Stomach (tissue), 9 donors: ENCODE data around the gene NCOA5. TPM values are rescaled to one million over a fixed set of nuclear protein-coding genes. Genes with fewer than 3 reads are reported as not detected.

ENCODE experiments used
- DNase-seq, 2 donors: peaks; one replicate each; pipeline versions ENCODE4 v3.0.0 to v3.0.0-alpha.2; 2013 to 2019
- H3K27ac ChIP-seq, 5 donors: fragments of 200-600 bp in 4 of 5; sonication (generic) in 4 of 5; one replicate each; pipeline ENCODE4 v1.5.1; 2013 to 2019; ENCODE audit warnings: mild to moderate bottlenecking in 1 of 5, moderate library complexity in 1 of 5
- H3K27me3 ChIP-seq, 3 donors: fragments of 200-600 bp; sonication (generic); one replicate each; pipeline ENCODE4 v1.5.1; 2017 to 2019; ENCODE audit warnings: mixed run types in 1 of 3
- H3K36me3 ChIP-seq, 4 donors: fragments of 200-600 bp; sonication (generic); 1 replicate in 3 of 4; 2 replicates in 1 of 4; pipeline ENCODE4 v1.5.1; 2016 to 2019
- H3K4me1 ChIP-seq, 4 donors: fragments of 200-600 bp; sonication (generic); one replicate each; pipeline ENCODE4 v1.5.1; 2016 to 2019
- H3K4me3 ChIP-seq, 4 donors: fragments of 200-600 bp; sonication (generic) in 3 of 4; one replicate each; pipeline ENCODE4 v1.5.1; 2016 to 2019; ENCODE audit warnings: mild to moderate bottlenecking in 1 of 4
- H3K9me3 ChIP-seq, 4 donors: fragments of 200-600 bp; sonication (generic); one replicate each; pipeline ENCODE4 v1.5.1; 2016 to 2019
- CTCF ChIP-seq, 7 experiments: fragments of 450-650 bp in 4 of 7; fragments of 200-600 bp in 3 of 7; sonication (generic) in 3 of 7; IDR thresholded peaks; one replicate each; pipeline ENCODE4 v1.5.1; 2016 to 2019; ENCODE audit warnings: antibody characterized with exemption in 7 of 7, control low read depth in 2 of 7, mild to moderate bottlenecking in 1 of 7
- EP300 ChIP-seq: sonication (generic); formaldehyde crosslinking; IDR thresholded peaks from one replicate; pipeline ENCODE4 v1.6.1; 2017; ENCODE audit warnings: antibody characterized with exemption
- POLR2A ChIP-seq, 4 donors: fragments of 450-650 bp; IDR thresholded peaks; one replicate each; pipeline ENCODE4 v1.6.1; 2016; ENCODE audit warnings: antibody characterized with exemption in 4 of 4, control low read depth in 2 of 4, mild to moderate bottlenecking in 1 of 4, moderate library complexity in 1 of 4
- POLR2AphosphoS5 ChIP-seq, 3 donors: sonication (generic); formaldehyde crosslinking; IDR thresholded peaks; one replicate each; pipeline ENCODE4 v1.6.1; 2016; ENCODE audit warnings: antibody characterized with exemption in 3 of 3
- WGBS, 5 donors: extraction: QIAGEN DNeasy Blood & Tissue Kit in 3 of 5; methylation state at CpG; one replicate each; pipeline versions ENCODE4 v1.1.5 to v1.1.7; 2013 to 2018; 5-methylcytosine and 5-hydroxymethylcytosine counted together
- intact Hi-C: fragments of 100-400 bp; cut with DNase I; formaldehyde crosslinking; loops from one replicate; pipeline ENCODE4 v1.15.1; 2023; ENCODE audit warnings: low total_unique reads
- polyA plus RNA-seq, 3 donors: library from polyadenylated mRNA; stranded (reverse); fragments of 200-250 nt; gene quantifications; one replicate each; pipeline ENCODE4 v1.2.3, GENCODE V29; 2013
- total RNA-seq, 5 donors: library from RNA; depleted of rRNA; stranded (reverse); fragments of >200 nt; gene quantifications; one replicate each; pipeline versions ENCODE4 v1.1.0 to v1.2.3, GENCODE V29; 2014 to 2016
- donor health status: healthy with polysubstance abuse.
- donor health status: Bipolar disorder and iron deficiency.
- donor health status: healthy.

NCOA5 gene
- total and polyA plus RNA-seq, 8 donors = 4.3 to 58.9 (median 11.4) TPM

- intact Hi-C loops = no loop called here
- Histone ChIP-seq H3K4me3 (no peak overlapping the region), H3K27me3 (no peaks in the 10 kb centered on the region), H3K4me1 (peaks cover 49 to 100% (median 81%) of the 10 kb centered on the region in 4 donors), H3K9me3 (no peaks in the 10 kb centered on the region), H3K36me3 (peaks cover 12 to 17% (median 15%) of the 10 kb centered on the region in 4 donors), H3K27ac (peak overlapping the region in 1 of 5 donors; percentile 4)
- no peak for DNase-seq
- WGBS, 5 donors = 46 to 64% (median 56%) methylated on average over 6 of the region's 6 CpGs
- TF ChIP-seq POLR2A (IDR thresholded peaks at IDR 0.05) (no peak), CTCF (IDR thresholded peaks at IDR 0.05) (no peak), EP300 (no peak), POLR2AphosphoS5 (IDR thresholded peaks at IDR 0.05) (no peak)
Observed at GRCh38 chr20:46083101-46083500, 6.7 kb downstream of the NCOA5 start.

GRCh38 chr20:46081074-46081473 lies 8.7 kb downstream of the NCOA5 start:
- TF ChIP-seq POLR2A (IDR thresholded peaks at IDR 0.05) = no peak
- no peak for TF ChIP-seq POLR2AphosphoS5 (IDR thresholded peaks at IDR 0.05)
- TF ChIP-seq CTCF (IDR thresholded peaks at IDR 0.05) = no peak
- no peak for TF ChIP-seq EP300
- no peaks in the 10 kb centered on the region for H3K27me3 ChIP-seq
- H3K4me1 ChIP-seq = peaks cover 31 to 84% (median 61%) of the 10 kb centered on the region in 4 donors
- H3K4me3 ChIP-seq = no peak overlapping the region
- no peak overlapping the region for H3K27ac ChIP-seq
- intact Hi-C loops = no loop called here
- peaks cover 12 to 33% (median 29%) of the 10 kb centered on the region in 4 donors for H3K36me3 ChIP-seq
- 89 to 96% (median 93%) methylated on average over 1 of the region's 1 CpG for WGBS, 5 donors
- no peaks in the 10 kb centered on the region for H3K9me3 ChIP-seq
- no peak for DNase-seq

GRCh38 chr20:46078954-46079353 lies 10.8 kb downstream of the NCOA5 start:
- H3K4me3 ChIP-seq = no peak overlapping the region
- intact Hi-C loops = no loop called here
- TF ChIP-seq POLR2A (IDR thresholded peaks at IDR 0.05) (no peak), POLR2AphosphoS5 (IDR thresholded peaks at IDR 0.05) (no peak), EP300 (no peak), CTCF (IDR thresholded peaks at IDR 0.05) (no peak)
- no peak for DNase-seq
- H3K9me3 ChIP-seq = no peaks in the 10 kb centered on the region
- peaks cover 29 to 53% (median 50%) of the 10 kb centered on the region in 4 donors for H3K36me3 ChIP-seq
- H3K27ac ChIP-seq = no peak overlapping the region
- 76 to 87% (median 84%) methylated on average over 7 of the region's 7 CpGs for WGBS, 5 donors
- peaks cover 11 to 69% (median 40%) of the 10 kb centered on the region in 4 donors for H3K4me1 ChIP-seq
- H3K27me3 ChIP-seq = no peaks in the 10 kb centered on the region

GRCh38 chr20:46077642-46078305 lies 12.0 kb downstream of the NCOA5 start:
- no peak overlapping the region for H3K27ac ChIP-seq
- DNase-seq = no peak
- intact Hi-C loops = no loop called here
- H3K4me3 ChIP-seq = no peak overlapping the region
- TF ChIP-seq EP300 (no peak), POLR2AphosphoS5 (IDR thresholded peaks at IDR 0.05) (no peak), POLR2A (IDR thresholded peaks at IDR 0.05) (no peak), CTCF (IDR thresholded peaks at IDR 0.05) (no peak)
- H3K4me1 ChIP-seq = peaks cover 0 to 69% (median 28%) of the 10 kb centered on the region in 4 donors
- peaks cover 29 to 61% (median 58%) of the 10 kb centered on the region in 4 donors for H3K36me3 ChIP-seq
- H3K27me3 ChIP-seq = no peaks in the 10 kb centered on the region
- WGBS, 5 donors = 84 to 90% (median 86%) methylated on average over 8 of the region's 8 CpGs
- no peaks in the 10 kb centered on the region for H3K9me3 ChIP-seq
